Kidney glomerular epithelial cell (primary cell): ENCODE data around the gene NPTN.
A peak's percentile ranks its signal among the peaks of the same experiment; 100 is the strongest.
"Not testable (repeated sequence)": the region's sequence is repeated elsewhere in the genome, so short reads cannot be mapped to it uniquely, and the experiment has no call there.

ENCODE experiments used
- DNase-seq: peaks from one replicate; lab custom pipeline; 2025; lab: John Stamatoyannopoulos, UW

NPTN gene

GRCh38 chr15:73570355-73571032 lies 62.7 kb downstream of the NPTN start:
- peak; percentile 40 for DNase-seq

GRCh38 chr15:73569361-73569760 lies 63.8 kb downstream of the NPTN start:
- no peak for DNase-seq

GRCh38 chr15:73568564-73569280 lies 64.5 kb downstream of the NPTN start:
- no peak for DNase-seq

GRCh38 chr15:73567020-73567419 lies 66.2 kb downstream of the NPTN start:
- no peak for DNase-seq

- no peak for DNase-seq
Observed at GRCh38 chr15:73564255-73564654, 68.9 kb downstream of the NPTN start.

- DNase-seq = peak; percentile 22
Observed at GRCh38 chr15:73560501-73561117, 72.6 kb downstream of the NPTN start.

GRCh38 chr15:73558529-73558928 lies 74.7 kb downstream of the NPTN start:
- DNase-seq = no peak

GRCh38 chr15:73555080-73555479 lies 78.1 kb downstream of the NPTN start:
- DNase-seq = no peak

GRCh38 chr15:73550190-73550589 lies 83.0 kb downstream of the NPTN start:
- no peak for DNase-seq

- not testable (repeated sequence) for DNase-seq
Observed at GRCh38 chr15:73548925-73549324, 84.3 kb downstream of the NPTN start.

GRCh38 chr15:73541479-73541878 lies 91.7 kb downstream of the NPTN start:
- DNase-seq = no peak

- no peak for DNase-seq
Observed at GRCh38 chr15:73540161-73540560, 93.0 kb downstream of the NPTN start.

- DNase-seq = no peak
Observed at GRCh38 chr15:73539212-73540128, 93.7 kb downstream of the NPTN start.

GRCh38 chr15:73538563-73539211 lies 94.5 kb downstream of the NPTN start:
- DNase-seq = no peak

GRCh38 chr15:73538123-73538522 lies 95.1 kb downstream of the NPTN start:
- DNase-seq = no peak

GRCh38 chr15:73530649-73531048 lies 102.5 kb downstream of the NPTN start:
- DNase-seq = no peak

GRCh38 chr15:73527598-73527997 lies 105.6 kb downstream of the NPTN start:
- DNase-seq = no peak

GRCh38 chr15:73524919-73525318 lies 108.3 kb downstream of the NPTN start:
- DNase-seq = no peak

- no peak for DNase-seq
Observed at GRCh38 chr15:73522011-73522410, 111.2 kb downstream of the NPTN start.

GRCh38 chr15:73518876-73519733 lies 114.1 kb downstream of the NPTN start:
- no peak for DNase-seq
